Left ventricle myocardium superior (tissue), 1 donor: ENCODE measurements around the gene RNU6-9. TPM values are rescaled to one million over a fixed set of nuclear protein-coding genes. Genes with fewer than 3 reads are reported as not detected.
A peak's percentile ranks its signal among the peaks of the same experiment; 100 is the strongest.

Source experiments
- ATAC-seq: fragments of 200-7000 bp; cut with Tn5 transposase; one replicate; pipeline ENCODE4 v1.9.1; 2020; ENCODE audit warnings: mild to moderate bottlenecking, moderate library complexity
- DNase-seq: peaks from one replicate; pipeline ENCODE4 v3.0.0-alpha.2; 2020
- intact Hi-C: fragments of 100-400 bp; cut with micrococcal nuclease; formaldehyde crosslinking; loops from one replicate; pipeline ENCODE4 v1.11.0; 2022
- total RNA-seq: library from RNA; stranded (reverse); fragmentation: NEBNext Ultra II Directional; extraction: Animal tissue kit (Norgen Biotek cat#: 25700); gene quantifications from one replicate; pipeline ENCODE4 v1.2.1, GENCODE V29; 2021
- donor health status: DM: no; HTN: yes; CAD: no; lungs with severe emphysema.

The RNU6-9 gene
- total RNA-seq, 1 donor from 2014 or later = not detected

- DNase-seq (peak; percentile 78), ATAC-seq (peak; percentile 26)
- intact Hi-C loops = no loop called here
These were observed 33.5 kb downstream of the RNU6-9 start for GRCh38 chr19:926589-927350.

GRCh38 chr19:927351-927779, 34.1 kb downstream of the RNU6-9 start:
- intact Hi-C loops = no loop called here
- DNase-seq (peak; percentile 56), ATAC-seq (no peak)

GRCh38 chr19:927780-928401, 34.6 kb downstream of the RNU6-9 start:
- DNase-seq (no peak), ATAC-seq (no peak)
- intact Hi-C loops = no loop called here

- intact Hi-C loops = no loop called here
- no peak for ATAC-seq
- DNase-seq = no peak
These were observed 35.4 kb downstream of the RNU6-9 start for GRCh38 chr19:928471-929202.

- DNase-seq = no peak
- intact Hi-C loops = no loop called here
- no peak for ATAC-seq
These were observed 36.1 kb downstream of the RNU6-9 start for GRCh38 chr19:929203-929890.

GRCh38 chr19:929891-930258, 36.6 kb downstream of the RNU6-9 start:
- DNase-seq = no peak
- no peak for ATAC-seq
- intact Hi-C loops = no loop called here

GRCh38 chr19:931860-932647, 38.8 kb downstream of the RNU6-9 start:
- ATAC-seq = no peak
- intact Hi-C loops = no loop called here
- no peak for DNase-seq

GRCh38 chr19:932648-933552, 39.6 kb downstream of the RNU6-9 start:
- DNase-seq (peak; percentile 89), ATAC-seq (peak; percentile 78)
- intact Hi-C loops = no loop called here

- ATAC-seq (no peak), DNase-seq (no peak)
- intact Hi-C loops = no loop called here
These were observed 40.2 kb downstream of the RNU6-9 start for GRCh38 chr19:933553-933882.

- intact Hi-C loops = no loop called here
- DNase-seq (no peak), ATAC-seq (no peak)
These were observed 41.0 kb downstream of the RNU6-9 start for GRCh38 chr19:934197-934840.

- DNase-seq = peak; percentile 93
- ATAC-seq = peak; percentile 92
- intact Hi-C loops = no loop called here
These were observed 41.7 kb downstream of the RNU6-9 start for GRCh38 chr19:934865-935479.

- intact Hi-C loops = no loop called here
- no peak for ATAC-seq
- DNase-seq = no peak
These were observed 42.9 kb downstream of the RNU6-9 start for GRCh38 chr19:936175-936546.

- intact Hi-C loops = no loop called here
- no peak for ATAC-seq
- DNase-seq = no peak
These were observed 44.0 kb downstream of the RNU6-9 start for GRCh38 chr19:937259-937694.

- no peak for DNase-seq
- no peak for ATAC-seq
- intact Hi-C loops = no loop called here
These were observed 45.1 kb downstream of the RNU6-9 start for GRCh38 chr19:938233-938923.

GRCh38 chr19:939439-939838, 46.2 kb downstream of the RNU6-9 start:
- DNase-seq (no peak), ATAC-seq (no peak)
- intact Hi-C loops = no loop called here

GRCh38 chr19:939922-940321, 46.6 kb downstream of the RNU6-9 start:
- intact Hi-C loops = no loop called here
- ATAC-seq (no peak), DNase-seq (no peak)
